Trophoblast cell (in vitro differentiated cells and primary cell): Measurements from ENCODE around the gene SPHKAP.

Experiments
- DNase-seq, 2 donors: peaks; one replicate each; pipeline ENCODE4 v3.0.0-alpha.2; 2016
- H2AFZ ChIP-seq: 2 replicates; pipeline ENCODE4 v1.6.1; 2013; ENCODE audit warnings: low read length, moderate library complexity, mild to moderate bottlenecking; ENCODE audit not compliant: insufficient read depth, poor library complexity
- H2AK5ac ChIP-seq: 2 replicates; pipeline ENCODE4 v1.6.1; 2013; ENCODE audit warnings: mild to moderate bottlenecking, low read length
- H2BK120ac ChIP-seq: 2 replicates; pipeline ENCODE4 v1.6.1; 2013; ENCODE audit warnings: low read length, mild to moderate bottlenecking, moderate library complexity; ENCODE audit not compliant: insufficient read depth, poor library complexity
- H2BK12ac ChIP-seq: 2 replicates; pipeline ENCODE4 v1.6.1; 2013; ENCODE audit warnings: mild to moderate bottlenecking, low read length, moderate library complexity
- H2BK5ac ChIP-seq: 2 replicates; pipeline ENCODE4 v1.6.1; 2013; ENCODE audit warnings: low read length, low read depth, moderate library complexity, mild to moderate bottlenecking; ENCODE audit not compliant: poor library complexity
- H3K14ac ChIP-seq: 2 replicates; pipeline ENCODE4 v1.6.1; 2013; ENCODE audit warnings: mild to moderate bottlenecking, low read length
- H3K18ac ChIP-seq: 2 replicates; pipeline ENCODE4 v1.6.1; 2013; ENCODE audit warnings: mild to moderate bottlenecking, low read length
- H3K23ac ChIP-seq: 2 replicates; pipeline ENCODE4 v1.6.1; 2013; ENCODE audit warnings: low read length
- H3K27ac ChIP-seq: 2 replicates; pipeline ENCODE4 v1.5.1; 2013; ENCODE audit warnings: low read depth, mild to moderate bottlenecking, inconsistent platforms, low read length, moderate library complexity
- H3K27me3 ChIP-seq: 2 replicates; pipeline ENCODE4 v1.6.1; 2013; ENCODE audit warnings: inconsistent platforms, mild to moderate bottlenecking, low read length, moderate library complexity; ENCODE audit not compliant: insufficient read depth
- H3K36me3 ChIP-seq, 2 experiments: 1 replicate in 1 of 2; 2 replicates in 1 of 2; pipeline ENCODE4 v1.6.1; 2013; ENCODE audit warnings: low read length in 2 of 2, mild to moderate bottlenecking in 2 of 2, moderate library complexity in 1 of 2; ENCODE audit not compliant: insufficient read depth in 2 of 2, control insufficient read depth in 1 of 2
- H3K4ac ChIP-seq: 2 replicates; pipeline ENCODE4 v1.6.1; 2013; ENCODE audit warnings: low read depth, mild to moderate bottlenecking, low read length, moderate library complexity
- H3K4me1 ChIP-seq, 2 experiments: 1 replicate in 1 of 2; 2 replicates in 1 of 2; pipeline ENCODE4 v1.6.1; 2013; ENCODE audit warnings: low read length in 2 of 2, mild to moderate bottlenecking in 2 of 2, moderate library complexity in 1 of 2; ENCODE audit not compliant: insufficient read depth in 2 of 2, control insufficient read depth in 1 of 2
- H3K4me2 ChIP-seq: 2 replicates; pipeline ENCODE4 v1.6.1; 2013; ENCODE audit warnings: inconsistent platforms, mild to moderate bottlenecking, low read length, moderate library complexity
- H3K4me3 ChIP-seq: 2 replicates; pipeline ENCODE4 v1.5.1; 2013; ENCODE audit warnings: mild to moderate bottlenecking, low read depth, low read length, inconsistent platforms
- H3K79me1 ChIP-seq: one replicate; pipeline ENCODE4 v1.6.1; 2013; ENCODE audit warnings: low read length
- H3K79me2 ChIP-seq: 2 replicates; pipeline ENCODE4 v1.6.1; 2013; ENCODE audit warnings: low read length, mild to moderate bottlenecking; ENCODE audit not compliant: control insufficient read depth, insufficient read depth, poor library complexity
- H3K9ac ChIP-seq: 2 replicates; pipeline ENCODE4 v1.6.1; 2013; ENCODE audit warnings: mild to moderate bottlenecking, low read length
- H3K9me3 ChIP-seq: 2 replicates; pipeline ENCODE4 v1.6.1; 2013; ENCODE audit warnings: low read depth, mild to moderate bottlenecking, control low read depth, inconsistent platforms, low read length; ENCODE audit not compliant: insufficient read depth
- H4K12ac ChIP-seq: 2 replicates; pipeline ENCODE4 v1.6.1; 2013; ENCODE audit warnings: low read depth, mild to moderate bottlenecking, low read length, moderate library complexity
- H4K8ac ChIP-seq: 2 replicates; pipeline ENCODE4 v1.6.1; 2013; ENCODE audit warnings: low read depth, mild to moderate bottlenecking, low read length, moderate library complexity
- H4K91ac ChIP-seq: one replicate; pipeline ENCODE4 v1.6.1; 2013; ENCODE audit warnings: low read depth, mild to moderate bottlenecking, low read length, moderate library complexity
- WGBS: extraction: QIAGEN DNeasy Blood & Tissue Kit; methylation state at CpG from one replicate; pipeline ENCODE4 v1.1.7; 2013; ENCODE audit warnings: missing lambda C conversion rate; ENCODE audit not compliant: insufficient read length, insufficient coverage; ENCODE audit errors: extremely low coverage; 5-methylcytosine and 5-hydroxymethylcytosine counted together

The SPHKAP gene

GRCh38 chr2:228015741-228016140, 165.7 kb downstream of the SPHKAP start:
- Histone ChIP-seq H3K14ac (no peak overlapping the region), H3K79me1 (no peaks in the 10 kb centered on the region), H2AFZ (no peak overlapping the region), H2AK5ac (no peak overlapping the region), H2BK120ac (no peak overlapping the region), H2BK5ac (no peak overlapping the region), H4K91ac (no peak overlapping the region), H3K27me3 (no peaks in the 10 kb centered on the region), H3K4ac (no peak overlapping the region), H3K27ac (no peak overlapping the region), H3K18ac (no peak overlapping the region), H3K23ac (no peak overlapping the region), H3K4me1 (no peaks in the 10 kb centered on the region), H4K8ac (no peak overlapping the region), H3K4me2 (no peak overlapping the region), H4K12ac (no peak overlapping the region), H3K9ac (no peak overlapping the region), H2BK12ac (no peak overlapping the region), H3K9me3 (peaks cover 2% of the 10 kb centered on the region), H3K4me3 (no peak overlapping the region), H3K79me2 (no peaks in the 10 kb centered on the region), H3K36me3 (no peaks in the 10 kb centered on the region)
- DNase-seq = no peak
- WGBS = 100% methylated on average over 1 of the region's 1 CpG

GRCh38 chr2:227996366-227996765, 185.1 kb downstream of the SPHKAP start:
- Histone ChIP-seq H2BK120ac (no peak overlapping the region), H3K79me2 (no peaks in the 10 kb centered on the region), H3K4me2 (no peak overlapping the region), H3K23ac (no peak overlapping the region), H3K9ac (no peak overlapping the region), H3K18ac (no peak overlapping the region), H3K4ac (no peak overlapping the region), H3K79me1 (no peaks in the 10 kb centered on the region), H2BK12ac (no peak overlapping the region), H3K4me3 (no peak overlapping the region), H2BK5ac (no peak overlapping the region), H3K9me3 (no peaks in the 10 kb centered on the region), H4K12ac (no peak overlapping the region), H3K4me1 (no peaks in the 10 kb centered on the region), H3K36me3 (no peaks in the 10 kb centered on the region), H3K14ac (no peak overlapping the region), H4K8ac (no peak overlapping the region), H3K27ac (no peak overlapping the region), H3K27me3 (no peaks in the 10 kb centered on the region), H2AK5ac (no peak overlapping the region), H2AFZ (no peak overlapping the region), H4K91ac (no peak overlapping the region)
- no peak for DNase-seq
- WGBS = 100% methylated on average over 1 of the region's 3 CpGs

GRCh38 chr2:227990937-227991336, 190.6 kb downstream of the SPHKAP start:
- no peaks in the 10 kb centered on the region for H3K4me1 ChIP-seq
- H4K12ac ChIP-seq = no peak overlapping the region
- H3K27me3 ChIP-seq = no peaks in the 10 kb centered on the region
- no peak overlapping the region for H3K9ac ChIP-seq
- no peak overlapping the region for H2BK5ac ChIP-seq
- H4K8ac ChIP-seq = no peak overlapping the region
- no peak overlapping the region for H3K18ac ChIP-seq
- no peak overlapping the region for H3K27ac ChIP-seq
- no CpG with 5 or more reads among the region's 4 CpGs for WGBS
- no peak for DNase-seq
- H2AFZ ChIP-seq = no peak overlapping the region
- H3K79me1 ChIP-seq = no peaks in the 10 kb centered on the region
- H2BK12ac ChIP-seq = no peak overlapping the region
- no peak overlapping the region for H4K91ac ChIP-seq
- no peaks in the 10 kb centered on the region for H3K9me3 ChIP-seq
- H3K36me3 ChIP-seq = no peaks in the 10 kb centered on the region
- no peak overlapping the region for H3K4ac ChIP-seq
- no peak overlapping the region for H3K14ac ChIP-seq
- no peak overlapping the region for H3K23ac ChIP-seq
- no peak overlapping the region for H3K4me3 ChIP-seq
- H2BK120ac ChIP-seq = no peak overlapping the region
- no peak overlapping the region for H3K4me2 ChIP-seq
- no peak overlapping the region for H2AK5ac ChIP-seq
- no peaks in the 10 kb centered on the region for H3K79me2 ChIP-seq

DNA sequence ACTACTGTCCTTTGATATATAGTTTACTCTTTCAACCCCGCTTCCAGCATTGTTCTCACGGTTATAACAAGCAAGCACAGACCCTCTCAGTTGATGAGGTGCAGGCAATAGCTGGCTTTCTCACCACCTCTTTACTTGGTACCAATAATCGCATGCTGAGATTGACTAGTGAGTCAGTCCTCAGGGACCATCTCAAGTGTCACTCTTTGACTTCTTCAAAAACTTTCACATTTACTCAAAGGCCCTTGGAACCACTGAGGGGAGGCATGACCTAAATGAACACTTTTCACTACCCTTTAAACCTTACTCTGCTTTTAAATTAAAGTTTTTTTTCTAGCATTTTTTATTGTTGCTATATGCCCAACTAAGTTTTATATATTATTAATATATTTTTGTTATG, 208.2 kb downstream of the SPHKAP start:
- no peak overlapping the region for H3K18ac ChIP-seq
- H2BK5ac ChIP-seq = no peak overlapping the region
- no peak overlapping the region for H2BK12ac ChIP-seq
- H3K14ac ChIP-seq = no peak overlapping the region
- H2BK120ac ChIP-seq = no peak overlapping the region
- WGBS = no CpG with 5 or more reads among the region's 3 CpGs
- no peaks in the 10 kb centered on the region for H3K4me1 ChIP-seq
- no peak overlapping the region for H2AK5ac ChIP-seq
- no peaks in the 10 kb centered on the region for H3K79me2 ChIP-seq
- no peaks in the 10 kb centered on the region for H3K79me1 ChIP-seq
- H3K9ac ChIP-seq = no peak overlapping the region
- H4K8ac ChIP-seq = no peak overlapping the region
- H3K4me2 ChIP-seq = no peak overlapping the region
- H3K27me3 ChIP-seq = no peaks in the 10 kb centered on the region
- H3K4me3 ChIP-seq = no peak overlapping the region
- H3K27ac ChIP-seq = no peak overlapping the region
- no peak for DNase-seq
- H3K23ac ChIP-seq = no peak overlapping the region
- H2AFZ ChIP-seq = no peak overlapping the region
- H4K12ac ChIP-seq = no peak overlapping the region
- H3K4ac ChIP-seq = no peak overlapping the region
- H4K91ac ChIP-seq = no peak overlapping the region
- H3K9me3 ChIP-seq = no peaks in the 10 kb centered on the region
- H3K36me3 ChIP-seq = no peaks in the 10 kb centered on the region
